ENCODE results near the gene LRFN4. TPM values are rescaled to one million over a fixed set of nuclear protein-coding genes. Genes with fewer than 3 reads are reported as not detected.

The LRFN4 gene
- total and polyA plus RNA-seq, 2 of the 8 experiments (the other 6 are each of a cell fraction or from before 2014, with no cell fraction given) = 49.8 to 64.3 TPM

DNA sequence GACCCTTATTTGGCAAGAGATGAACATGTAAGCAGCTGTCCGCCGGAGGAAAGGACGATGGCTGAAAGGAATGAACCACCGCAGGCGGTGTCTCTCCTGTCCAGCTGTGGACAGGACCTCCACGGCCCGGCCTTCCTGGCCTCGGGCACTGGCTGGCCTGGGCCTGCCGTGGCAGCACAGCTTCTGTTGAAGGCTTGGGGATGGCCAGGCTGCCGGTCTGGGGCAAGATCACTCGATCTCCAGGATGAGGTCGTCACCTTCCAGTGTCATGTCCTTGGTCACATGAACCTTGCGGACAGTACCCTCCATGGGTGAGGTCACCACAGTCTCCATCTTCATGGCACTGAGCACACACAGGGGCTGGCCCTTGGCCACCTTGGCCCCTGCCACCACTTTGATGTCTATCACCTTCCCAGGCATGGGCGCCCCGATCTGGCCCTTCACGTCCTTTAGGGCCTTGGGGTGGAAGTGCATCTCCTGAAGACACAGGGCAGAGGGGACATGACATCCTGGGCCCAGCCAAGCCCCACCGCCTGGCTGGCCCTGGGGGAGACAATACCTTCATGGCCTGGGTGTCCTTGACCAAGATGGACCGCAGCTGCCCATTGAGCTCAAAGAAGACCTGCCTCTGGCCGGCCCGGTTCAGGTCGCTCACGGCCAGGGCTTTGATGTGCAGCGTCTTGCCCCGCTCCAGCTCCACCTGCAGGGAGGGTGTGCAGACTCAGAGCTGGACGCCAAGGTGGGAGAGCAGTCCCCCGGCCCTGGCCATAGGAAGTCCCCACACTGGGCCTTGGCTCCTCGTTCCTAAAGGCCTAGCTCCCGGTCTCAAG lies 8.0 kb upstream of the LRFN4 start (continued):
- TF ChIP-seq, protein P1, sequence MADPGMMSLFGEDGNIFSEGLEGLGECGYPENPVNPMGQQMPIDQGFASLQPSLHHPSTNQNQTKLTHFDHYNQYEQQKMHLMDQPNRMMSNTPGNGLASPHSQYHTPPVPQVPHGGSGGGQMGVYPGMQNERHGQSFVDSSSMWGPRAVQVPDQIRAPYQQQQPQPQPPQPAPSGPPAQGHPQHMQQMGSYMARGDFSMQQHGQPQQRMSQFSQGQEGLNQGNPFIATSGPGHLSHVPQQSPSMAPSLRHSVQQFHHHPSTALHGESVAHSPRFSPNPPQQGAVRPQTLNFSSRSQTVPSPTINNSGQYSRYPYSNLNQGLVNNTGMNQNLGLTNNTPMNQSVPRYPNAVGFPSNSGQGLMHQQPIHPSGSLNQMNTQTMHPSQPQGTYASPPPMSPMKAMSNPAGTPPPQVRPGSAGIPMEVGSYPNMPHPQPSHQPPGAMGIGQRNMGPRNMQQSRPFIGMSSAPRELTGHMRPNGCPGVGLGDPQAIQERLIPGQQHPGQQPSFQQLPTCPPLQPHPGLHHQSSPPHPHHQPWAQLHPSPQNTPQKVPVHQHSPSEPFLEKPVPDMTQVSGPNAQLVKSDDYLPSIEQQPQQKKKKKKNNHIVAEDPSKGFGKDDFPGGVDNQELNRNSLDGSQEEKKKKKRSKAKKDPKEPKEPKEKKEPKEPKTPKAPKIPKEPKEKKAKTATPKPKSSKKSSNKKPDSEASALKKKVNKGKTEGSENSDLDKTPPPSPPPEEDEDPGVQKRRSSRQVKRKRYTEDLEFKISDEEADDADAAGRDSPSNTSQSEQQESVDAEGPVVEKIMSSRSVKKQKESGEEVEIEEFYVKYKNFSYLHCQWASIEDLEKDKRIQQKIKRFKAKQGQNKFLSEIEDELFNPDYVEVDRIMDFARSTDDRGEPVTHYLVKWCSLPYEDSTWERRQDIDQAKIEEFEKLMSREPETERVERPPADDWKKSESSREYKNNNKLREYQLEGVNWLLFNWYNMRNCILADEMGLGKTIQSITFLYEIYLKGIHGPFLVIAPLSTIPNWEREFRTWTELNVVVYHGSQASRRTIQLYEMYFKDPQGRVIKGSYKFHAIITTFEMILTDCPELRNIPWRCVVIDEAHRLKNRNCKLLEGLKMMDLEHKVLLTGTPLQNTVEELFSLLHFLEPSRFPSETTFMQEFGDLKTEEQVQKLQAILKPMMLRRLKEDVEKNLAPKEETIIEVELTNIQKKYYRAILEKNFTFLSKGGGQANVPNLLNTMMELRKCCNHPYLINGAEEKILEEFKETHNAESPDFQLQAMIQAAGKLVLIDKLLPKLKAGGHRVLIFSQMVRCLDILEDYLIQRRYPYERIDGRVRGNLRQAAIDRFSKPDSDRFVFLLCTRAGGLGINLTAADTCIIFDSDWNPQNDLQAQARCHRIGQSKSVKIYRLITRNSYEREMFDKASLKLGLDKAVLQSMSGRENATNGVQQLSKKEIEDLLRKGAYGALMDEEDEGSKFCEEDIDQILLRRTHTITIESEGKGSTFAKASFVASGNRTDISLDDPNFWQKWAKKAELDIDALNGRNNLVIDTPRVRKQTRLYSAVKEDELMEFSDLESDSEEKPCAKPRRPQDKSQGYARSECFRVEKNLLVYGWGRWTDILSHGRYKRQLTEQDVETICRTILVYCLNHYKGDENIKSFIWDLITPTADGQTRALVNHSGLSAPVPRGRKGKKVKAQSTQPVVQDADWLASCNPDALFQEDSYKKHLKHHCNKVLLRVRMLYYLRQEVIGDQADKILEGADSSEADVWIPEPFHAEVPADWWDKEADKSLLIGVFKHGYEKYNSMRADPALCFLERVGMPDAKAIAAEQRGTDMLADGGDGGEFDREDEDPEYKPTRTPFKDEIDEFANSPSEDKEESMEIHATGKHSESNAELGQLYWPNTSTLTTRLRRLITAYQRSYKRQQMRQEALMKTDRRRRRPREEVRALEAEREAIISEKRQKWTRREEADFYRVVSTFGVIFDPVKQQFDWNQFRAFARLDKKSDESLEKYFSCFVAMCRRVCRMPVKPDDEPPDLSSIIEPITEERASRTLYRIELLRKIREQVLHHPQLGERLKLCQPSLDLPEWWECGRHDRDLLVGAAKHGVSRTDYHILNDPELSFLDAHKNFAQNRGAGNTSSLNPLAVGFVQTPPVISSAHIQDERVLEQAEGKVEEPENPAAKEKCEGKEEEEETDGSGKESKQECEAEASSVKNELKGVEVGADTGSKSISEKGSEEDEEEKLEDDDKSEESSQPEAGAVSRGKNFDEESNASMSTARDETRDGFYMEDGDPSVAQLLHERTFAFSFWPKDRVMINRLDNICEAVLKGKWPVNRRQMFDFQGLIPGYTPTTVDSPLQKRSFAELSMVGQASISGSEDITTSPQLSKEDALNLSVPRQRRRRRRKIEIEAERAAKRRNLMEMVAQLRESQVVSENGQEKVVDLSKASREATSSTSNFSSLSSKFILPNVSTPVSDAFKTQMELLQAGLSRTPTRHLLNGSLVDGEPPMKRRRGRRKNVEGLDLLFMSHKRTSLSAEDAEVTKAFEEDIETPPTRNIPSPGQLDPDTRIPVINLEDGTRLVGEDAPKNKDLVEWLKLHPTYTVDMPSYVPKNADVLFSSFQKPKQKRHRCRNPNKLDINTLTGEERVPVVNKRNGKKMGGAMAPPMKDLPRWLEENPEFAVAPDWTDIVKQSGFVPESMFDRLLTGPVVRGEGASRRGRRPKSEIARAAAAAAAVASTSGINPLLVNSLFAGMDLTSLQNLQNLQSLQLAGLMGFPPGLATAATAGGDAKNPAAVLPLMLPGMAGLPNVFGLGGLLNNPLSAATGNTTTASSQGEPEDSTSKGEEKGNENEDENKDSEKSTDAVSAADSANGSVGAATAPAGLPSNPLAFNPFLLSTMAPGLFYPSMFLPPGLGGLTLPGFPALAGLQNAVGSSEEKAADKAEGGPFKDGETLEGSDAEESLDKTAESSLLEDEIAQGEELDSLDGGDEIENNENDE (IDR thresholded peaks at IDR 0.05; ENCODE audit: insufficient replicate concordance, low read length) = no peak
- TF ChIP-seq JUND (IDR thresholded peaks at IDR 0.05; ENCODE audit: low read length) (no peak), TEAD4 (IDR thresholded peaks at IDR 0.05; ENCODE audit: low read depth, low read length) (no peak), CEBPB (IDR thresholded peaks at IDR 0.05; ENCODE audit: low read depth, low read length) (no peak), GABPA (IDR thresholded peaks at IDR 0.05; ENCODE audit: borderline replicate concordance, insufficient read depth, low read length) (no peak)

Data from H1 (cell line).